ENCODE results near the gene CTRL.

CTRL gene

DNA sequence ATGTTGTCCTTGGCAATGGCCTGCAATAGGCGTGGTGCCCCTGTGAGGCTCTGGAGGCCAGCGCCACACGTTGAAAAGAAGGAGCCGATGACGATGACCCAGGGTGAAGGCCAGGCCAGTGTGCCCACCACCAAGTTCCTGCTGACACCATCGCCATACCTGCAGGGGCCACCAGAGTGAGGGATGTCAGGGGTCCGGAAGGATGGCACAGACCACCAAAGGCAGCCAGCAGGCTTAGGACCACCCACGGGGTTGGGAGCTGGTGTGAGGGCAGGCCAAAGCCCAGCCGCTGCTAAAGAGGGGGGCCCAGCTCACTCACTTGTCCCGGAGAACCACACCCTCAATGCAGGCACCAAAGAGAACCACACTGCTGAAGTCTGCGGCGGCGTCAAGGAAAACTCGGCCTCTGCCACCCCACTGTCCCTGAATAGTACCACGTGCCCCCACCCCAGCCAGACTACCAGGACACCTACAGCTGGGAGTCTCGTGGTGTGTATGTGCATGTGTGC is 18.7 kb upstream of the CTRL start (continued):
- TF ChIP-seq TCF4 (CRISPR knock-in tag; IDR thresholded peaks at IDR 0.05; ENCODE audit: borderline replicate concordance) (no peak), OSR1 (CRISPR knock-in tag; IDR thresholded peaks at IDR 0.05) (no peak), ESRRG (CRISPR knock-in tag; IDR thresholded peaks at IDR 0.05) (no peak), CSDC2 (CRISPR knock-in tag; IDR thresholded peaks at IDR 0.05) (no peak), SNAI2 (CRISPR knock-in tag; IDR thresholded peaks at IDR 0.05) (no peak)

- TF ChIP-seq PPARA (CRISPR knock-in tag; IDR thresholded peaks at IDR 0.05; ENCODE audit: borderline replicate concordance) (no peak), RARB (CRISPR knock-in tag; IDR thresholded peaks at IDR 0.05) (no peak), ESRRG (CRISPR knock-in tag; IDR thresholded peaks at IDR 0.05) (no peak), GLIS3 (CRISPR knock-in tag; IDR thresholded peaks at IDR 0.05) (no peak), ZFP3 (CRISPR knock-in tag; IDR thresholded peaks at IDR 0.05) (no peak), ZNF565 (CRISPR knock-in tag; conservative IDR thresholded peaks at IDR 0.05; ENCODE audit: low read depth) (no peak), ZC3H10 (CRISPR knock-in tag; IDR thresholded peaks at IDR 0.05) (no peak), PATZ1 (CRISPR knock-in tag; IDR thresholded peaks at IDR 0.05; ENCODE audit: borderline replicate concordance) (no peak), BACH2 (CRISPR knock-in tag; IDR thresholded peaks at IDR 0.05; ENCODE audit: borderline replicate concordance) (no peak)
- TF ChIP-seq, protein P1, sequence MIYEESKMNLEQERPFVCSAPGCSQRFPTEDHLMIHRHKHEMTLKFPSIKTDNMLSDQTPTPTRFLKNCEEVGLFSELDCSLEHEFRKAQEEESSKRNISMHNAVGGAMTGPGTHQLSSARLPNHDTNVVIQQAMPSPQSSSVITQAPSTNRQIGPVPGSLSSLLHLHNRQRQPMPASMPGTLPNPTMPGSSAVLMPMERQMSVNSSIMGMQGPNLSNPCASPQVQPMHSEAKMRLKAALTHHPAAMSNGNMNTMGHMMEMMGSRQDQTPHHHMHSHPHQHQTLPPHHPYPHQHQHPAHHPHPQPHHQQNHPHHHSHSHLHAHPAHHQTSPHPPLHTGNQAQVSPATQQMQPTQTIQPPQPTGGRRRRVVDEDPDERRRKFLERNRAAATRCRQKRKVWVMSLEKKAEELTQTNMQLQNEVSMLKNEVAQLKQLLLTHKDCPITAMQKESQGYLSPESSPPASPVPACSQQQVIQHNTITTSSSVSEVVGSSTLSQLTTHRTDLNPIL (CRISPR knock-in tag; IDR thresholded peaks at IDR 0.05; ENCODE audit: low read depth) = no peak
- no peak for ATAC-seq
Measured at GRCh38 chr16:67949645-67950044, 18.0 kb upstream of the CTRL start.

DNA sequence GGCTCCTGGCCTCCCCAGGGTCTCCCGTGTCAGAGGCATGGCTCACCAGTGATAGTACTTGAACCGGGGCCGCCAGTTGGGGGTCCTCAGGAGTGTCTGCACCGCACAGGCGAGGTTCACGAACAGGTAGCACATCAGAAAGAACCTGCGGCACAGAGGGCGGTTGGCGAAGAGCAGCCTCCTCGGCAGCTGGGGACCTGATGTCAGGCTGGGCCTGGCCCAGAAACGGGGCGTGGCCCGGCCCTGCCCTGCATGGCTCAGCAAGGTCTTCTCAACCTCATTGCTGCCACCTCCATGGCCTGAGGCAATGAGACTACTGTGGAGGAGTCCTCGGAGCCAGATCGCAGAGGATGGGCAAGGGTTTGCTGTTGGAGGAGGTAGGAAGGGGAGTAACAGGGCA is 16.4 kb upstream of the CTRL start:
- TF ChIP-seq BACH2 (CRISPR knock-in tag; IDR thresholded peaks at IDR 0.05; ENCODE audit: borderline replicate concordance) = no peak
- no peak for TF ChIP-seq ZNF70 (CRISPR knock-in tag; IDR thresholded peaks at IDR 0.05)
- TF ChIP-seq ISL1 (CRISPR knock-in tag; IDR thresholded peaks at IDR 0.05) = no peak
- TF ChIP-seq ZFP3 (CRISPR knock-in tag; IDR thresholded peaks at IDR 0.05) = no peak
- TF ChIP-seq, protein P1 (CRISPR knock-in tag; IDR thresholded peaks at IDR 0.05; ENCODE audit: low read depth) = no peak
- no peak for TF ChIP-seq CSRNP3 (CRISPR knock-in tag; IDR thresholded peaks at IDR 0.05)
- no peak for TF ChIP-seq ZNF8 (CRISPR knock-in tag; IDR thresholded peaks at IDR 0.05)
- no peak for TF ChIP-seq ARNTL (CRISPR knock-in tag; IDR thresholded peaks at IDR 0.05; ENCODE audit: borderline replicate concordance, low read depth)
- TF ChIP-seq TOX (CRISPR knock-in tag; IDR thresholded peaks at IDR 0.05; ENCODE audit: borderline replicate concordance) = no peak
- no peak for ATAC-seq

DNA sequence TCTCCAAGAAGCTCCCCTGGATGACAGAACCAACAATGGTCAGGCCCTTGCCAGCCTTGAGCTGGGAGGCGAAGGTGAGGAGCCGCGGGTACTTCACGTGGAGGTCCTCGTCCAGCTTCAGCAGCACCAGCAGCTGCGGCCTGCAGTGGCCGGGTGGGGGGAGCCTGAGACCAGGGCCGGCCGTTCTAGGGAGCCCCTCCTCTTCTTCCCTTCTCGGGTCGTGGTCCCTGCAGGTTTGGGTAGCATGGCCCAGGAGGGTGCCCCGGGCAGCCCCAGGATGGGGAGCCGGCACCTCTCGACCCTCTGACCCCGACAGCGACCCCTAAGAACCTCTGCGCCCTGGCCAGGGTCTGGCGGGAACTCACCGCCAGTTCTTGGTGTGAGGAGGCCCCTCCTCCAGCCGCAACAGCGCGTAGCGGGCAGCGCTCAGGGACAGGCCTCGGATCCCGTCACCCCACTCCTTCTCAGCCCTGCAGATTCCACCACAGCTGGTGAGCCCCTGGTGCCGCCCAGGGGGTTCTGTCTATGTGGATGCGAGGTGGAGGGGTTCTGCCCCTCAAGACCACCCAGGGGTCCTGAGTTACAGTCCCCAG is 15.4 kb upstream of the CTRL start:
- no peak for TF ChIP-seq GLIS3 (CRISPR knock-in tag; IDR thresholded peaks at IDR 0.05)
- TF ChIP-seq ISL1 (CRISPR knock-in tag; IDR thresholded peaks at IDR 0.05) = no peak
- TF ChIP-seq TCF4 (CRISPR knock-in tag; IDR thresholded peaks at IDR 0.05; ENCODE audit: borderline replicate concordance) = no peak
- TF ChIP-seq ESRRG (CRISPR knock-in tag; IDR thresholded peaks at IDR 0.05) = no peak
- no peak for TF ChIP-seq CSRNP3 (CRISPR knock-in tag; IDR thresholded peaks at IDR 0.05)
- no peak for TF ChIP-seq ZNF565 (CRISPR knock-in tag; conservative IDR thresholded peaks at IDR 0.05; ENCODE audit: low read depth)
- no peak for TF ChIP-seq PPARA (CRISPR knock-in tag; IDR thresholded peaks at IDR 0.05; ENCODE audit: borderline replicate concordance)
- TF ChIP-seq ZNF8 (CRISPR knock-in tag; IDR thresholded peaks at IDR 0.05) = no peak
- TF ChIP-seq ZFP30 (CRISPR knock-in tag; IDR thresholded peaks at IDR 0.05) = no peak
- TF ChIP-seq TOX (CRISPR knock-in tag; IDR thresholded peaks at IDR 0.05; ENCODE audit: borderline replicate concordance) = no peak
- TF ChIP-seq ZNF70 (CRISPR knock-in tag; IDR thresholded peaks at IDR 0.05) = no peak
- no peak for TF ChIP-seq ARNTL (CRISPR knock-in tag; IDR thresholded peaks at IDR 0.05; ENCODE audit: borderline replicate concordance, low read depth)
- TF ChIP-seq BACH2 (CRISPR knock-in tag; IDR thresholded peaks at IDR 0.05; ENCODE audit: borderline replicate concordance) = no peak
- TF ChIP-seq RARB (CRISPR knock-in tag; IDR thresholded peaks at IDR 0.05) = no peak
- ATAC-seq = no peak

Data from SK-N-SH treated with all-trans-retinoic acid at 6 μM for 48 hours (cell line).